ENCODE data around the gene TMEM229B.

Gene TMEM229B

GRCh38 chr14:67435603-67436002 lies 52.9 kb downstream of the TMEM229B start:
- no peak overlapping the region for H3K4me2 ChIP-seq (ENCODE audit: insufficient read depth, low read length)

GRCh38 chr14:67432050-67432564 lies 56.4 kb downstream of the TMEM229B start:
- Histone ChIP-seq H3K27ac (ENCODE audit: low read length) (no peak overlapping the region), H2AFZ (ENCODE audit: low read depth, low read length) (no peak overlapping the region), H3K9ac (ENCODE audit: low read depth, low read length) (no peak overlapping the region), H3K27me3 (ENCODE audit: insufficient read depth, low read length, poor library complexity) (peaks cover 13% of the 10 kb centered on the region), H3K4me3 (ENCODE audit: low read depth in 1 of 2, low read length in 2 of 2) (no peak overlapping the region), H3K79me2 (ENCODE audit: insufficient read depth, low read length) (no peaks in the 10 kb centered on the region), H4K20me1 (ENCODE audit: insufficient read depth, low read length) (no peaks in the 10 kb centered on the region), H3K4me1 (ENCODE audit: insufficient read depth, low read length) (peaks cover 3% of the 10 kb centered on the region), H3K9me3 (ENCODE audit: insufficient read depth, low read length, severe bottlenecking) (no peaks in the 10 kb centered on the region), H3K4me2 (ENCODE audit: insufficient read depth, low read length) (no peak overlapping the region), H3K36me3 (ENCODE audit: insufficient read depth, low read length) (no peaks in the 10 kb centered on the region)
- DNase-seq: no peak
- TF ChIP-seq EZH2 (IDR thresholded peaks at IDR 0.05; ENCODE audit: borderline replicate concordance, low read depth, low read length, severe bottlenecking) (no peak), CTCF (IDR thresholded peaks at IDR 0.05; ENCODE audit: borderline replicate concordance, extremely low read depth, low read length, poor library complexity, severe bottlenecking) (no peak)
- ATAC-seq (ENCODE audit: insufficient read depth, low read depth): no peak

More at GRCh38 chr14:67435603-67436002, 52.9 kb downstream of the TMEM229B start:
- H3K4me3 ChIP-seq (ENCODE audit: low read depth in 1 of 2, low read length in 2 of 2): no peak overlapping the region
- no peak overlapping the region for H3K27ac ChIP-seq (ENCODE audit: low read length)
- H3K9ac ChIP-seq (ENCODE audit: low read depth, low read length): no peak overlapping the region
- H3K27me3 ChIP-seq (ENCODE audit: insufficient read depth, low read length, poor library complexity): peaks cover 10% of the 10 kb centered on the region
- no peaks in the 10 kb centered on the region for H3K36me3 ChIP-seq (ENCODE audit: insufficient read depth, low read length)
- H3K79me2 ChIP-seq (ENCODE audit: insufficient read depth, low read length): no peaks in the 10 kb centered on the region
- ATAC-seq (ENCODE audit: insufficient read depth, low read depth): no peak
- H3K4me1 ChIP-seq (ENCODE audit: insufficient read depth, low read length): no peaks in the 10 kb centered on the region
- TF ChIP-seq CTCF (IDR thresholded peaks at IDR 0.05; ENCODE audit: borderline replicate concordance, extremely low read depth, low read length, poor library complexity, severe bottlenecking) (no peak), EZH2 (IDR thresholded peaks at IDR 0.05; ENCODE audit: borderline replicate concordance, low read depth, low read length, severe bottlenecking) (no peak)
- H2AFZ ChIP-seq (ENCODE audit: low read depth, low read length): no peak overlapping the region
- H4K20me1 ChIP-seq (ENCODE audit: insufficient read depth, low read length): no peaks in the 10 kb centered on the region
- DNase-seq: no peak
- no peaks in the 10 kb centered on the region for H3K9me3 ChIP-seq (ENCODE audit: insufficient read depth, low read length, severe bottlenecking)

GRCh38 chr14:67429510-67430205 lies 58.9 kb downstream of the TMEM229B start:
- peaks cover 3% of the 10 kb centered on the region for H3K4me1 ChIP-seq (ENCODE audit: insufficient read depth, low read length)
- H3K9me3 ChIP-seq (ENCODE audit: insufficient read depth, low read length, severe bottlenecking): no peaks in the 10 kb centered on the region
- H3K27me3 ChIP-seq (ENCODE audit: insufficient read depth, low read length, poor library complexity): peaks cover 10% of the 10 kb centered on the region
- no peak overlapping the region for H3K4me3 ChIP-seq (ENCODE audit: low read depth in 1 of 2, low read length in 2 of 2)
- H3K27ac ChIP-seq (ENCODE audit: low read length): no peak overlapping the region
- no peak for ATAC-seq (ENCODE audit: insufficient read depth, low read depth)
- no peak overlapping the region for H2AFZ ChIP-seq (ENCODE audit: low read depth, low read length)
- no peaks in the 10 kb centered on the region for H3K36me3 ChIP-seq (ENCODE audit: insufficient read depth, low read length)
- H3K9ac ChIP-seq (ENCODE audit: low read depth, low read length): no peak overlapping the region
- TF ChIP-seq CTCF (IDR thresholded peaks at IDR 0.05; ENCODE audit: borderline replicate concordance, extremely low read depth, low read length, poor library complexity, severe bottlenecking): no peak
- TF ChIP-seq EZH2 (IDR thresholded peaks at IDR 0.05; ENCODE audit: borderline replicate concordance, low read depth, low read length, severe bottlenecking): no peak
- no peak overlapping the region for H3K4me2 ChIP-seq (ENCODE audit: insufficient read depth, low read length)
- H4K20me1 ChIP-seq (ENCODE audit: insufficient read depth, low read length): no peaks in the 10 kb centered on the region
- H3K79me2 ChIP-seq (ENCODE audit: insufficient read depth, low read length): no peaks in the 10 kb centered on the region
- no peak for DNase-seq

Data from DND-41 (cell line).